HTR-8/SVneo (cell line): ENCODE results near the gene KLK7.
"Not testable (repeated sequence)": the region's sequence is repeated elsewhere in the genome, so short reads cannot be mapped to it uniquely, and the experiment has no call there.

Experiments
- DNase-seq: peaks from one replicate; pipeline ENCODE4 v3.0.0; 2011; ENCODE audit warnings: low spot score, mixed read lengths; ENCODE audit not compliant: insufficient read length
- FAIRE-seq: peaks from 2 replicates; lab custom pipeline; 2011; peaks lifted over from hg19 to GRCh38; lab: Jason Lieb, UNC

KLK7 gene

DNA sequence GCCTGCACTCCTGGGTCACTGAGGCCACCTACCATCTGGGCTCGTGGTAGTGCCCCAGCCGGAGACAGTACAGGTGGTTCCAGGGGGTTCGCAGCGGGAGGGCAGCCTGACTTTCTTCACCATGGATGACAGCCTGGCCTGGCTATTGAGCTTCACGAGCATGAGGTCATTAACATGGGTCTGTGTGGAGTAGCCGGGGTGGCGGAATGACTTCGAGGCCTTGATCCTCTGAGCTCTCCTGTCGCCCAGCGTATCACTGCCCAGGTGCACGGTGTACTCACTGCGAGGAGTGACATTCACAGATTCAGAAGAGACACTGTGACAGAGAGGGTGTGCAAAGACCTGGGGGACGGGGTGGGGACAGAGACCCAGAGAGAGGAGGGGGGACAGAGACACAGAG is 3.5 kb downstream of the KLK7 start:
- DNase-seq (no peak), FAIRE-seq (no peak)

DNA sequence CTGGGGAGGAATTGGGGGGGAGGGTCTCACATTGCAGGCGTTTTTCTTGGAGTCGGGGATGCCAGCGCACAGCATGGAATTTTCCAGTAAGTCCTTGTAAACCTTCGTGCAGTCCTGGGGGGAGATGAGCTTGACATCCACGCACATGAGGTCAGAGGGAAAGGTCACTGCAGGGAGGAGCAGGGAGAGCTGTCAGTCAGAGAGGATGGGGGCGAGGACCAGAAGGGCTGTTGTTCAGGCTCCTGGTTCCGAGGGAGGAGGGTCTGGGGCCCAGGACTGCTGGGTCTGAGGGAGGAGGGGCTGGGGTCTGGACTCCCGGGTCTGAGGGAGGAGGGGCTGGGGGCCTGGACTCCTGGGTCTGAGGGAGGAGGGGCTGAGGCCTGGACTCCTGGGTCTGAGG is 4.0 kb downstream of the KLK7 start:
- DNase-seq (no peak), FAIRE-seq (no peak)

DNA sequence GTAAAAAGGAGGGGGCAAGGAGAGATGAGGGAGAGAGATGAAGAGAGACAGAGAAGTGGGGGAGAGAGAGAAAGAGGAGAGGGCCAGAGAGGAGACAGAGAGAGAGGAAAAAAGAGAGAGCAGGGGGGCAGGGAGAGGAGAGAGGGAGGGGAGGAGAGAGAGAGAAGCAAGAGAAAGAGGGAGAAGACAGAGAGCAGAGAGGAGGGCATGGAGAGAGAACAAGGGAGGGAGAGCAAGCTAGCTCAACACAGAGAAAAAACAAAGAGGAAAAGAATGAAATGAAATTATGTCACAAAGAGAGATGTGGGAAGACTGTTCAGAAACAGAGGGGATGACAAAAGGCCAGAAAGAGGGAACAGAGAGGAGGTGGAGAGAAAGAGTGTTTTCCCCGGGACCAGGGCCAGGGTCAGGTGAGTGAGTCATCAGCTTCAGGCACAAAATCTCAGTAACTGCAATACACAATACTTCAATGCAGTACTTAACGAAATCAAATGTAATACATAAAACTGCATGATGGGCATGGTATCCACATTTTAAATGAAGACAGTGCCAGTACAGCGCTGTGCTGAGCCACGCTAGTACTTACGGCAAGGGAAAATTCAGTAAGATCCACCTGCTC is 4.8 kb downstream of the KLK7 start:
- FAIRE-seq (no peak), DNase-seq (no peak)

DNA sequence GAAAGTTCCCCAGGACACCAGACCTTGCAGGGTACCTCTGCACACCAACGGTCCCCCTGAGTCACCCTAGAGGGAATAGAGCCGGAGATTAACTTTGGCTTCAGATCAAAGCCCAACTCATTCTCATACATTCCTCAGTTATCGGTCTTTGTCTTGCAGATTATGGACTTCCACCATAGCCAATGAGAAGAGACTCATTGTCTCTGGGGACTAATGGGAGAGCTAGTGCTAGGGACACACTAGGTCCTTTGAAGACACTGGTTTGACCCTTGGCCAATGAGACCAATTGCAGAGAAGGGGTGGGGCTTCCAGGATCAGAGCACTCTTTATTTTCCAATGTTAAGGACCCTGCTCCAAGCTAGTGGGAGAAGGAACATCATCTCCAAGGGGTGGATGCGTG is 6.1 kb downstream of the KLK7 start:
- no peak for DNase-seq
- FAIRE-seq, result no peak

DNA sequence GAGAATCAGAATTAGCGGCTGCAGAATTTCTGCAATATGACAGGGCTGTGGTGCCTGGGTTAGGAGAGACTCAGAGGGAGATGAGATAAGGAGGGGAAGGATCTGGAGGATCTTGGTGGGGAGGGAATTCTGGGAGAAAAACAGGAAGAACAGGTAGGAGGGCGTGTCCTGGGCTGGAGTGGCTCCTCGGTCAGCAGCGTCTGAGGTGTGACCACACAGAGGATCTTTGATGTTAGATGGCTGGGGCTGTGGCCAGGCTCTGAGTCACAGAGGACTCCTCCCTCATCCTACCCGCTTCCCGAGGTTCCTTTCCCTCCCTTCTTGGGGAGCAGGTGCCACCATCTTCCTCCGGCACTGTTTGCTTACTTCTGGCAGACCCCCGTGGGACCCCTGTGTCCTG is 8.0 kb downstream of the KLK7 start:
- no peak for DNase-seq
- FAIRE-seq, result no peak

DNA sequence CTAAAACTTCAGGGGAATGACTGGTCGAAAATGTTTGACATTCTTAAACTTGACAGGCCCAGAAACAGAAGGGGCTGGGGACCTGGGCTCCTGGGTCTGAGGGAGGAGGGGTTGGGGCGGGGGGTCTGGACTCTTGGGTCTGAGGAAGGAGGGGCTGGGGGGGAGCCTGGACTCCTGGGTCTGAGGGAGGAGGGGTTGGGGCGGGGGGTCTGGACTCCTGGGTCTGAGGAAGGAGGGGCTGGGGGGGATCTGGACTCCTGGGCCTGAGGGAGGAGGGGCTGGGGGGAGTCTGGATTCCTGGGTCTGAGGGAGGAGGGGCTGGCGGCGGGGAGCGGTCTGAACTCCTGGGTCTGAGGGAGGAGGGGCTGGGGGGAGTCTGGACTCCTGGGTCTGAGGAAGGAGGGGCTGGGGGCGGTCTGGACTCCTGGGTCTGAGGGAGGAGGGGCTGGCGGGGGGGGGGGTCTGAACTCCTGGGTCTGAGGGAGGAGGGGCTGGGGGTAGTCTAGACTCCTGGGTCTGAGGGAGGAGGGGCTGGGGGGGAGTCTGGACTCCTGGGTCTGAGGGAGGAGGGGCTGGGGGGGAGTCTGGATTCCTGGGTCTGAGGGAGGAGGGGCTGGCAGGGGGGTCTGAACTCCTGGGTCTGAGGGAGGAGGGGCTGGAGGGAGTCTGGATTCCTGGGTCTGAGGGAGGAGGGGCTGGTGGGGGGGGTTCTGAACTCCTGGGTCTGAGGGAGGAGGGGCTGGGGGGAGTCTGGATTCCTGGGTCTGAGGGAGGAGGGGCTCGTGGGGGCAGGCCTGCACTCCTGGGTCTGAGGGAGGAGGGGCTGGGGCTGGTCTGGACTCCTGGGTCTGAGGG is 8.8 kb downstream of the KLK7 start:
- FAIRE-seq (no peak), DNase-seq (no peak)

DNA sequence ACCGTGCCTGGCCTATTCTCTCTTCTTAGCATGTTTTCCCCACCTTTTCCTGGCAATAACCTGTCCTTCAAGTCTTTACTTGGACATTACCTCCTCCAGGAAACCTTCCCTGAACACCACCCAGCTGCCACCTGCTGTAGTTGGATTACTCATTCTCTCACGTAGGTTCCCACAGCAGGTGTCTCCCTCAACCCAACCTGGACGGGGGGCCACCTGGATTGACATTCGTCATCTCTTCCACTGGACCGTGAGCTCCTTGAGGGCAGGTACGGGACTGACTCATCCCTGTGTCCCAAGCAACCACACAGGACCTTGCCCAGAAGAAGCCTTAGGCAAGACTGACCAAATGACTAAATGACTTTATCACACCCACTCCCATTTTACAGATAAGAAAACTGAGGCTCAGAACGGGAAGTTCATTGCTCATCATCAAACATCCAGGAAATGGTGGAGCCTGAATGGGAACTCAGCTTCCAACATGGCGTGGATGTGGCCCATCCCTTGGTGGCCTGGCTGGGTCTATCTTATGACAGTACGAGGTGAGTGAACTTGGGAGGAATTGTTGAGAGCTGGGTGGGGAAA is 10.8 kb downstream of the KLK7 start:
- DNase-seq, result no peak
- FAIRE-seq, result no peak

DNA sequence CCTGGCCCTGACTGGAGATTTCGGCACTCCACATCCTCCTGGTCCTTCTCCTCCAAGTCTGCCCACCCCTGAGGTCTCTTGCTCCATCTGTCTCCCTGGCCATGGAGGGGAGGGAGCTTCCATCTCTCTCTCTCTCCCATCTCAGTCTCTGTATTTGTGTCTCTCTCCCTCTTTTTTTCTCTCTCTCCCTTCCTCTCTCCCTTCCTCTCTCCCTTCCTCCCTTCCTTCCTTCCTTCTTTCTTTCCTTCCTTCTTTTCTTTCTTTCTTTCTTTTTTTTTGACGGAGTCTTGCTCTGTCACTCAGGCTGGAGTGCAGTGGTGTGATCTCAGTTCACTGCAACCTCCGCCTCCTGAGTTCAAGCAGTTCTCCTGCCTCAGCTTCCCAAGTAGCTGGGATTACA is 13.9 kb downstream of the KLK7 start:
- FAIRE-seq, DNase-seq: not testable (repeated sequence)

DNA sequence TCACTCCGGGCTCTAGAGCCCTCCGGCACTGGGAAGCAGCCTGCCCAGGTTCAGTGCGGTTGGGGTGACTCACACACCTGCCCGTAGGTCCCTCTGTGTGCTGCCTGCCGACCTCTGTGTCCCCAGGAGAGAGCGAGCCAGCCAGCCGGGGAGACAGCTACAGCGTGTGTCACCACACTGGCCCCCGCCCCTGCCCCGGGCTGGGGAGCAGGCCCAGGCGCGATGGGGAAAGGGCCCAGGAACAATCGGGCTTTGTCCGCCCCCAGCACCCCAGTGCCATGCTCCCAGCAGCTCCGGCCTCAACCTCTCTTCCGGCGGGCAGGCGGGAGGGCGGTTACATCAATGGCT is 14.3 kb downstream of the KLK7 start, which contains the start of gene KLK6:
TSS of gene KLK6 (minus strand) at position 179 of the 348 bp plus-strand sequence. CDS start 1,487 bp downstream, outside the sequence.
- FAIRE-seq (no peak), DNase-seq (no peak)

DNA sequence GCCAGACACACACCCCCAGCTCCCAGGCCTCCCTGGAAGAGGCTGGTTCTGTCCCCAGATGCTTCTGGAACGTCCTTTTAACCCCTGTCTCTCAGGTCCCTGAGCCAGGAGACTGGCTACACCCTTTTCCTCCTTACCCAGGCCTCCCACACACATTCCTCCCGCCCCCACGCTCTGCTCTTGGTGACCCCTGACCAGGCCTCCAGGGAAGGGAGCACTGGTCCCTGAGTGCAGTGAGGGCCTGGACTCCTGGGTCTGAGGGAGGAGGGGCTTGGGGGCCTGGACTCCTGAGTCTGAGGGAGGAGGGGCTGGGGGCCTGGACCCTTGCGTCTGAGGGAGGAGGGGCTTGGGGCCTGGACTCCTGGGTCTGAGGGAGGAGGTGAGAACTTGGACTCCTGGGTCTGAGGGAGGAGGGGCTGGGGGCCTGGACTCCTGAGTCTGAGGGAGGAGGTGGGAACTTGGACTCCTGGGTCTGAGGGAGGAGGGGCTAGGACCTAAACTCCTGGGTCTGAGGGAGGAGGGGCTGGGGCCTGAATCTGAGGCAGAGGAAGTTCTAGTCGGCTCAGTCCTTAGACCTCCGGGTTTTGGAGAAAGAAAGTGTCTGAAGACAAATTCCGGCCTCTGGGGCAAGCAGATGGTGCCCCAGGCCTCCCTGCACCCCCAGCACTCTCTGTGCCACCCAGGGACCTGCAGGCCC is 14.9 kb downstream of the KLK7 start:
- DNase-seq (no peak), FAIRE-seq (no peak)

DNA sequence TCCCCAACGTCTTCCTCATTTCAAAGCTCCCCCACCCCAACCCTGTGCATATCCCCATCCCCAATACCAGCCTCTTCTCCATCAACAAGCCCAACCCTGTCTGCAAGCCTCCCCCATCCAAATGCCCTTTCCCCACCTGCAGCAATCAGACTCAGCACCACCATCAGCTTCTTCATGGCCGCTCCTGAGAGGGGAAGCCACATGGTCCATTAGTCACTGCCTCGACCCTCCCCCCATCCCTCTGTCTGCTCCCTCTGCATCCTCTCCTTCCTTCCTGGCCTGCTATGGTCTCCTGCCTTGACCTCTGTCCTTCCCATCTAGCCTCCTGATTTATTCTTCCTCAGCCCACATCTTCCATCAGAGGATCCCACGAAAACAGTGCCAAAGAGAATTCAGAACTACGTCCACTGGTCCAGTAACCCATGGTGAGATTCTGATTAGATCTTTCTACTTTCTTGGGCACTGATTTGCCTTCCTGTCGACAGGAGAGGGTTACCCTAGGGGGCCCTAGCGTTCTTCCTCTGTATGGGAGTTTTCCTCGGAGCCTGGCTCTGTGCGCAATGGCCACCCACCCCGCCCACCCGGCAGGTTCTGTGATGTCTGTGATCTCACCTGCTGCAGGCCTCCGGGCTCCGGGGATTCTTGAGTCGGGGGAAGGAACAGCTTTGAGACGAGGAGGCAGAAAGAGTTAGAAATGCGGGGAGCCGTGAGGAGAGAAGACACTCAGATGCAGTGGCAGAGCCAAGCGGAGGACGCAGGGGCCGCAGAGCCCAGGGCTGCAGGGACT is 15.6 kb downstream of the KLK7 start:
- DNase-seq, result no peak
- FAIRE-seq, result no peak

DNA sequence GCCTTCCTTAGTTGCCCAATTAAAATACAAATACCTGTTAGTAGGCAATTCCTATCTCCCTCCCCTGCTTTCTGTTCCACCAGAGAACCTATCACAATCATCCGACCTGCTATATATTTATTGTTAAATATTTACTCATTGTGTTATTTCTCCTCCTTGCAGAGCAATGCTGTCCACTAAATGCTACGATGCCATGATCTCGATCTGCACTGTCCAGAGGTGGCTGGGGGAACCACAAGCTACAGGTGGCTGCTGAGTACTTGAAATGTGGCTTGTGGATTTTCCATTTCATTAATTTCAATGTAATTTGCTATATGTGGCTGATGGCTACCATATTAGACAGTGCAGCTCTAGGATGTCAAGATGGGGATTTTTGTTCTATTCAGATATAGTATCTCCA is 19.5 kb downstream of the KLK7 start:
- no peak for FAIRE-seq

DNA sequence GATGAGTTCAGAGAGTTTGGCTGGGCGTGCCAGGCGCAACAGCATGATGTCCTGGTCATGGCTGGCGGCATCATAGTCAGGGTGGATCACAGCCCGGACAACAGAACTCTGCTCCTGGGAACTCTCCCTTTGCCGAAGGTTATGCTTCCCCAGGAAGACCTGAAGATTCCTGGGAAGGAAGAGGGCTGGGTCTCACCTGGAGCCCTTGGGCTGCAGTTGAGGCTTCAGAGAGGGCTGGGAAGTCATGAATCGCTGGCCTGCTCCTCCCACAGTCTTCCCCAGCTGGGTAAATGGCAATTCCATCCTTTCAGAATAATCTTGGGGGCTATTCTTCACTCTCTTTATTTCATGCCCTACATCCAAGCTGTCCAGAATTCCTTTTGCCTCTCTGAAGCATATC is 20.3 kb downstream of the KLK7 start:
- no peak for FAIRE-seq
- DNase-seq, result no peak

More for the DNA sequence above, 19.5 kb downstream of the KLK7 start:
- DNase-seq, result no peak

DNA sequence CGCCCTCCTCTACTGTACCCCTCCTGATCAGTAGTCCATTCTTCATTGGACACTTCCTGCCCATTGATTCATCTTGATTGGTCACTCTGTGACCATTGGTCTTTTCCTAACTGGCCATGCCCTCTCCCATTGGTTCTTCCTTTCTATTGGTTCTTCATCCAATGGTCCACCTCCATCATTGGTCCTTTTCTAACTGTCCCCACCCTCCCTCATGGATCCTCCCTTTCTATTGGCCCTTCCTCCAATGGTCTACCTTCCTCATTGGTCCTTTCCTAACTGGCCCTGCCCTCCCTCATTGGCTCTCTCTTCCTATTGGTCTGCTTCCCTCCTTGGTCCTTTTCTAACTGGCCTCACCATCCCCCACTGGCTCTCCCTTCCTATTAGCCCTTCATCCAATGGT is 21.5 kb downstream of the KLK7 start:
- no peak for FAIRE-seq

DNA sequence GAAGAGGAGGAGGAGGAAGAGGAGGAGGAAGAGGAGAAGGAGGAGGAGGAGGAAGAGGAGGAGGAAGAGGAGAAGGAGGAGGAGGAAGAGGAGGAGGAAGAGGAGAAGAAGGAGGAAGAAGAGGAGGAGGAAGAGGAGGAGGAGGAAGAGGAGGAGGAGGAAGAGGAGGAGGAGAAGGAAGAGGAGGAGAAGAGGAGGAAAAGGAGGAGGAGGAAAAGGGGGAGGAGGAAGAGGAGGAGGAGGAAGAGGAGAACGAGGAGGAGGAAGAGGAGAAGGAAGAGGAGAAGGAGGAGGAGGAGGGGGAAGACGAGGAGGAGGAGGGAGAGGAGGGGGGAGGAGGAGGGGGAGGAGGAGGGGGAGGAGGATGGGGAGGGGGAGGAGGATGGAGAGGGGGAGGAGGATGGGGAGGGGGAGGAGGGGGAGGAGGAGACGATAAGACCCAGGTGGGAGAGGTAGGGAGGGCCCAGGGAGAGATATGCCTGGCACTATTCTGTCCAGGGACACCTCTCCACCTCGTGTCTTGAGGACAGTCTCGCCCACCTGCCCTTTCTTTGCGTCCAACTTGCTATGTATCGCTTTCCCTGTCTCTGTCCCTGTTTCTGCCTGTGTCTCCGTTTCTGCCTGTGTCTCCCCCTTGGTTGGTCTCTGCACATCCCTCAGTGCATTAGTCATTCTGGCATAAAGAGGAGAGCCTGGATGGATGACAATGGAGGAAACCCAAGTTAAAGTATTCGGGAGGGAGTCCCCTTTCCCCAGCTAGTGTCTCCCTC is 23.8 kb downstream of the KLK7 start:
- no peak for DNase-seq

More for the DNA sequence above, 21.5 kb downstream of the KLK7 start:
- DNase-seq, result no peak

DNA sequence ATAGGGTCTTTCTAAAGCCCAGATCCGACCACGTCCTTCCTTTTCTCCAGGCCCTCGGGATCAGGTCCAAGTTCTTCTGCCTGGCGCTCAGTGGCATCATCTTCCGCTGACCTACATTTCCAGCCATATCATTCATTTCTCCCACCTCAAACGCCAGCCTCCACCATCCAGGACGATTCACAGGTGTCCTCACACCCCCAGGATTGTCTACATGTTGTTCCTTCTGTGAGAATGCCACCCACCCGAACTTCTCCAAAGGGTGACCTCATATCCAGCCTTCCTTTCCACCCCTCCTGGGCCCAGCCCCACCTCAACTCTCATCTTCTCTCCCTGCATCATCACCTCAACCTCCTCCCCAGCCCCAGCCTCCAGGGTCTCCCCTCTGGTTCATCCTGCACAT is 26.1 kb downstream of the KLK7 start:
- no peak for FAIRE-seq
- DNase-seq, result no peak

More for the DNA sequence above, 23.8 kb downstream of the KLK7 start:
- no peak for FAIRE-seq

DNA sequence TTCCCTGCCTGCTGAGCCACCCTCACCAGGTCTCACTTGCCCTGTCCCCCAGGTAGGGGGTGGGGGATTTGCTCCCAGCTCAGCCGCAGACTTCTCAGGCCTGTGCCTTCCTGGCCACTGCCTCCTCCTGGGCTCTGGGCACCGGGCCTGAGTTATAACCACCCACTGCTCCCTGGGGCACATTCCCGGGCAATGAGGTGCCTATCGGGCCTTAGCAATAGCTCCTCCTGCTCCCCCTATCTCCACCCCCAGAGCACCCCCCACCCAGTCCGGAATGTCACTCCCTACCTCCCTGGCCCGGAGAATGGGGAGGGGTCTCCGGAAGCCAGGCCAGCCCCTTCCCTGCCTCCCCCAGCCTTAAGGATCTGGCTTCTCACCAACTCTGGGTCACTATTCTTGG is 30.8 kb downstream of the KLK7 start, which contains the start of gene KLK5:
TSS of gene KLK5 (minus strand) at position 129 of the 400 bp plus-strand sequence. CDS start 381 bp downstream, outside the sequence.
- DNase-seq (peak; percentile 27), FAIRE-seq (no peak)

DNA sequence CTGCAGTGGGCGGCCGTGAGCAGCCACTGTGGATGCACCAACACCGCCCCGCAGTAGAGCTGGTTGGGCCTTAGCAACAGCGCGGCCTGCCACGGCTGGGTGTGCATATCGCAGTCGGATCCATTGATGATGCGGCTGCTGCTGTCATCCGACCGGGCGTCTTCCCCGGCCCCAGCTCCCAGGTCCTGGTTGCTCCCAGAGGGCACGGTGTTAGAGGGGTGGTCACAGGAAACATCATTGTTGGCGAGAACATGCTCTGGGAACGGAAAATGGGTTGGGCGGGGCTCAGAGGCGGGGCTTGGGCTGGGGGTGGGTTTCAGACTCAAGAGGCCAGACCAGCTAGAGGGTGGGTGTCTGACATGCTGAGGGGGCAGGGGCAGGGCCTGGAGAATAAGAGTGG is 33.9 kb downstream of the KLK7 start:
- FAIRE-seq (no peak), DNase-seq (no peak)

DNA sequence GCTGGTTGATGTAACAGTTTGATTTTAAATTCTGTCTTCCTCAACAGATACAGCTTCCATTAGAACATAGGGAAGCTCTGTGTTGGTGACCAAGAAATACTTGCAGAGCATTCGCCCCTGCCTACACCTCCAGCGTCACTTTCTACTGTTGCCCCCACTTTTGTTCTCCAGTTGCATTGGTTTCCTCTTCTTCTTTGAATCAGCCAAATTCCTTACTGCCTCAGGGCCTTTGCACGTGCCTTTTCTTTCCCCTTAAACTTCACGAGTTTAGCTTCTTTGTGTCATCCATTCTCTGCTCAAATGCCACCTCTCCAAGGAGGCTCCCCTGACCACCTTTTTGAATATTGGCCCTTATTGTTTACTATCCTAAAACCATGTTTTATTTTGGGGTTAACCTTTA is 36.6 kb downstream of the KLK7 start:
- no peak for DNase-seq
- FAIRE-seq, result no peak
